IMR-90 (cell line): ENCODE results near the gene C22orf31. TPM values are rescaled to one million over a fixed set of nuclear protein-coding genes. Genes with fewer than 3 reads are reported as not detected.

Experiments
- ATAC-seq: fragments of 200-7000 bp; cut with Tn5 transposase; 2 replicates; pipeline ENCODE4 v1.9.1; 2020; ENCODE audit warnings: low read depth, mild to moderate bottlenecking, moderate library complexity
- BruUV-seq: library from RNA; stranded (reverse); fragments of 400-500 nt; replicated peaks from 2 replicates; lab custom pipeline; 2021; lab: Mats Ljungman, UMichigan
- CTCF ChIA-PET: fragments of 300-600 bp; formaldehyde crosslinking; extraction: SDS; loops from one replicate; lab custom pipeline; 2021; ENCODE audit warnings: antibody characterized with exemption; lab: Yijun Ruan, JAX
- POLR2A ChIA-PET: fragments of 300-600 bp; sonication (Branson Sonifier 250); formaldehyde crosslinking; loops from one replicate; lab custom pipeline; 2022; ENCODE audit warnings: antibody characterized with exemption; ENCODE audit not compliant: unreplicated experiment; lab: Charles Lee
- DNase-seq: peaks from one replicate; pipeline ENCODE4 v3.0.0; 2013
- H2AFZ ChIP-seq: replicated peaks from 2 replicates; pipeline ENCODE3; 2013; ENCODE audit warnings: low read length, mild to moderate bottlenecking; ENCODE audit not compliant: poor library complexity
- H2AK5ac ChIP-seq: 2 replicates; pipeline ENCODE4 v1.6.1; 2013; ENCODE audit warnings: low read depth, low read length, inconsistent platforms
- H2AK9ac ChIP-seq: replicated peaks from 2 replicates; pipeline ENCODE3; 2013; ENCODE audit warnings: mild to moderate bottlenecking, low read depth, low read length, moderate library complexity; ENCODE audit not compliant: poor library complexity
- H2BK120ac ChIP-seq: 2 replicates; pipeline ENCODE4 v1.6.1; 2013; ENCODE audit warnings: low read depth, low read length, inconsistent platforms
- H2BK15ac ChIP-seq: 3 replicates; pipeline ENCODE4 v1.6.1; 2013; ENCODE audit warnings: low read depth, low read length, inconsistent platforms
- H2BK20ac ChIP-seq: 2 replicates; pipeline ENCODE4 v1.6.1; 2013; ENCODE audit warnings: low read depth, mild to moderate bottlenecking, inconsistent platforms, low read length, moderate library complexity
- H2BK5ac ChIP-seq: 2 replicates; pipeline ENCODE4 v1.6.1; 2013; ENCODE audit warnings: mild to moderate bottlenecking, low read depth, low read length, inconsistent platforms; ENCODE audit not compliant: poor library complexity, severe bottlenecking
- H3K14ac ChIP-seq: replicated peaks from 2 replicates; pipeline ENCODE4 v1.6.1; 2013; ENCODE audit warnings: low read depth, low read length, inconsistent platforms
- H3K18ac ChIP-seq: 2 replicates; pipeline ENCODE4 v1.6.1; 2013; ENCODE audit warnings: low read depth, low read length, control low read depth
- H3K23ac ChIP-seq: 2 replicates; pipeline ENCODE4 v1.6.1; 2013; ENCODE audit warnings: low read depth, low read length, inconsistent platforms
- H3K27ac ChIP-seq: 2 replicates; pipeline ENCODE4 v1.5.1; 2013; ENCODE audit warnings: mild to moderate bottlenecking, control low read depth, low read length; ENCODE audit not compliant: insufficient read depth
- H3K27me3 ChIP-seq: 2 replicates; pipeline ENCODE4 v1.6.1; 2013; ENCODE audit warnings: low read length; ENCODE audit not compliant: control insufficient read depth, insufficient read depth
- H3K36me3 ChIP-seq: 2 replicates; pipeline ENCODE4 v1.6.1; 2013; ENCODE audit warnings: low read length, mixed read lengths; ENCODE audit not compliant: control insufficient read depth, insufficient read depth
- H3K4ac ChIP-seq: 2 replicates; pipeline ENCODE4 v1.6.1; 2013; ENCODE audit warnings: low read depth, low read length, inconsistent platforms
- H3K4me1 ChIP-seq: 2 replicates; pipeline ENCODE4 v1.6.1; 2013; ENCODE audit warnings: low read length, mixed read lengths; ENCODE audit not compliant: control insufficient read depth, insufficient read depth
- H3K4me2 ChIP-seq: 2 replicates; pipeline ENCODE4 v1.6.1; 2013; ENCODE audit warnings: low read depth, mild to moderate bottlenecking, control low read depth, low read length, moderate library complexity
- H3K4me3 ChIP-seq: 2 replicates; pipeline ENCODE4 v1.5.1; 2013; ENCODE audit warnings: low read depth, mild to moderate bottlenecking, control low read depth, low read length, moderate library complexity; ENCODE audit not compliant: insufficient read depth
- H3K56ac ChIP-seq: 2 replicates; pipeline ENCODE4 v1.6.1; 2013; ENCODE audit warnings: low read length, inconsistent platforms; ENCODE audit not compliant: insufficient read depth; ENCODE audit errors: extremely low read depth
- H3K79me1 ChIP-seq, 2 experiments: 2 replicates each; pipeline ENCODE4 v1.6.1; 2013; ENCODE audit warnings: low read length in 2 of 2, inconsistent platforms in 1 of 2, low read depth in 1 of 2
- H3K9ac ChIP-seq: 2 replicates; pipeline ENCODE4 v1.6.1; 2013; ENCODE audit warnings: low read depth, low read length, control low read depth
- H3K9me1 ChIP-seq: 2 replicates; pipeline ENCODE4 v1.6.1; 2013; ENCODE audit warnings: low read length, inconsistent platforms; ENCODE audit not compliant: insufficient read depth
- H3K9me3 ChIP-seq: 2 replicates; pipeline ENCODE4 v1.6.1; 2013; ENCODE audit warnings: low read length; ENCODE audit not compliant: control insufficient read depth, insufficient read depth
- H4K20me1 ChIP-seq: 2 replicates; pipeline ENCODE4 v1.6.1; 2013; ENCODE audit warnings: low read length, inconsistent platforms; ENCODE audit not compliant: insufficient read depth
- H4K5ac ChIP-seq: 2 replicates; pipeline ENCODE4 v1.6.1; 2013; ENCODE audit warnings: mild to moderate bottlenecking, low read depth, low read length, control low read depth
- H4K8ac ChIP-seq, 2 experiments: 2 replicates each; pipeline ENCODE4 v1.6.1; 2013; ENCODE audit warnings: low read depth in 2 of 2, low read length in 2 of 2, control low read depth in 1 of 2, inconsistent platforms in 1 of 2
- H4K91ac ChIP-seq: 2 replicates; pipeline ENCODE4 v1.6.1; 2013; ENCODE audit warnings: low read depth, low read length, inconsistent platforms; ENCODE audit not compliant: insufficient read depth
- MAZ ChIP-seq: IDR thresholded peaks from 2 replicates; pipeline ENCODE4 v1.6.1; 2012; ENCODE audit warnings: low read depth, mild to moderate bottlenecking, low read length, improper control_type of control experiment, moderate library complexity, borderline replicate concordance
- MXI1 ChIP-seq: IDR thresholded peaks from 2 replicates; pipeline ENCODE4 v1.6.1; 2012; ENCODE audit warnings: low read depth, mild to moderate bottlenecking, low read length, moderate library complexity, borderline replicate concordance
- NFE2L2 ChIP-seq: fragments of 150-350 bp; IDR thresholded peaks from 2 replicates; pipeline ENCODE4 v1.6.1; 2016; ENCODE audit warnings: low read depth, mild to moderate bottlenecking, low read length
- POLR2A ChIP-seq: IDR thresholded peaks from 2 replicates; pipeline ENCODE4 v1.6.1; 2012; ENCODE audit warnings: mild to moderate bottlenecking, low read depth, low read length
- WGBS, 2 experiments: methylation state at CpG; one replicate each; pipeline versions ENCODE4 v1.1.5 to v1.1.7; 2013; ENCODE audit warnings: missing lambda C conversion rate in 2 of 2; ENCODE audit not compliant: insufficient read length in 1 of 2; ENCODE audit errors: extremely low coverage in 2 of 2; 5-methylcytosine and 5-hydroxymethylcytosine counted together
- dilution Hi-C: fragments of 300-500 bp; cut with HindIII; formaldehyde crosslinking; loops from one replicate; pipeline ENCODE4 v1.14.3; 2018; ENCODE audit warnings: low sequenced_read_pairs; ENCODE audit not compliant: unreplicated experiment
- in situ Hi-C: fragments of 300-500 bp; cut with MboI; formaldehyde crosslinking; loops from 3 replicates; pipeline ENCODE4 v1.14.3; 2019; ENCODE audit warnings: low sequenced_read_pairs, inconsistent platforms, mixed read lengths
- intact Hi-C: fragments of 100-400 bp; cut with micrococcal nuclease; formaldehyde crosslinking; loops from 2 replicates; pipeline ENCODE4 v1.10.0; 2022
- polyA plus RNA-seq, 3 experiments: library from polyadenylated mRNA; depleted of rRNA; stranded (reverse); fragments of >200 nt; gene quantifications; 2 replicates each; pipeline ENCODE4 v1.2.3, GENCODE V29; 2012; ENCODE audit warnings: low replicate concordance in 1 of 3
- total RNA-seq: library from RNA; depleted of rRNA; stranded (reverse); fragments of >200 nt; gene quantifications from 2 replicates; pipeline ENCODE4 v1.2.3, GENCODE V29; 2012

C22orf31 gene
- total and polyA plus RNA-seq, 2 of the 4 experiments (the other 2 are of a cell fraction) = not detected

DNA sequence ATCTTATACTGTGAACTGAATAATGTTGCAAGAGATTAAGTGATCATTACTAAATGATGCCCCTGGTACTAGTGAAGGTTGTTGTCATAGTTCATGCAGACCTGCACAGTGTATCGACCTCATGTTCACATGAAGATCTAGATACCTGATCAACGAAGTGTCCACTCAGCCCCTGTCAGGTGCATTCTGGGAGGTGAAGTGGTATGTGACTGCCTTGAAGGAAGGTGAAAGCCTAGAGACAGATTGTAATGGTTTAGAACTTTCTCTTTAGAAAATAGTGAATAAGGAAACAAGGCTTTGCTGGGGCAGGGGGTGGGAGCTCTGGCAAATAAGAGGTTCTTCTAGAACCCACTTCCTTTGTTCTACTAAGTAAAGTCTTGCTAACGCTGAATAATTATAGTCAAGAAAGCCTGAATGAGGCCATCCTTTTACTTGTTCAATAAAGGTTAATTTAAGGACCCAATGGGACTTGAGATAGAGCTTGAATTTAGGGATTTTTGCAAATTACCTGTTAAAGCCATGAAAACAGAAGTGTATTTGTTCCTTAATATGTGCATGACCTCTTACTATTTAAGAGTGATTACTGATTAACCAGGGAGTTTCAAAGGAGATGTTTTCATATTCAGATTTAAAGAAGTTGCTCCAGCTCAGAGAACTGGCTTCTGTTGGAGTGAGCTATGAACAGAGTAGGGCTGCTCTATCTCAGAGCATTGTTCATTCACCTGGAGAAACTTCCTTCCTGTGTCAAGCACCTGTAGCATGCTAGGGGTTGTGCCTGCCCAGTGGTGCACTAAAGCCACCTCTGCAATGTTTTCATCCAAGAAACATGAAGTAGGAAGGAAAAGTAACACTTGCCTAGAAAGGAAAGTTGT lies 45.3 kb downstream of the C22orf31 start:
- Histone ChIP-seq H3K9ac (no peak overlapping the region), H3K18ac (no peak overlapping the region), H3K79me1 (no peaks in the 10 kb centered on the region; a peak in 1 of 4 replicates), H2BK20ac (no peak overlapping the region), H3K9me3 (peaks cover 3% of the 10 kb centered on the region), H4K20me1 (no peaks in the 10 kb centered on the region), H4K5ac (no peak overlapping the region), H2BK5ac (no peak overlapping the region), H4K8ac (no peak overlapping the region), H3K23ac (no peak overlapping the region), H3K14ac (no peak overlapping the region), H3K4me1 (no peaks in the 10 kb centered on the region), H3K4me2 (no peak overlapping the region), H2AK9ac (no peak overlapping the region), H4K91ac (no peak overlapping the region), H3K9me1 (no peaks in the 10 kb centered on the region), H2AK5ac (no peak overlapping the region), H2BK120ac (no peak overlapping the region), H3K4ac (no peak overlapping the region), H3K27ac (no peak overlapping the region), H2BK15ac (no peak overlapping the region), H2AFZ (no peak overlapping the region), H3K4me3 (no peak overlapping the region), H3K27me3 (no peaks in the 10 kb centered on the region), H3K36me3 (no peaks in the 10 kb centered on the region), H3K56ac (no peak overlapping the region)
- TF ChIP-seq NFE2L2 (no peak), MAZ (no peak), POLR2A (no peak), MXI1 (no peak)
- POLR2A ChIA-PET = no interaction called here
- WGBS, 2 experiments = 100% methylated on average over 1 of the region's 3 CpGs; no CpG with 5 or more reads in 1 of the 2 experiments
- CTCF ChIA-PET = interaction anchor here (0.8 kb wide), 1 partner anchor 161 kb away, joined by 3 read pairs; no protein-coding TSS in a partner anchor
- in situ Hi-C loops (no loop called here), intact Hi-C loops (no loop called here), dilution Hi-C loops (no loop called here)
- DNase-seq = no peak
- no peak for ATAC-seq
- BruUV-seq = no TSS peak
